RKO (cell line): ENCODE data around the gene ATP7B.

Experiments
- DNase-seq: peaks from one replicate; pipeline ENCODE4 v3.0.0-alpha.2; 2016; ENCODE audit warnings: low spot score

ATP7B gene

GRCh38 chr13:51950722-51951121 is 60.5 kb downstream of the ATP7B start:
- DNase-seq = no peak

- no peak for DNase-seq
Observed at GRCh38 chr13:51946163-51946669, 65.0 kb downstream of the ATP7B start.

- DNase-seq = no peak
Observed at GRCh38 chr13:51945149-51945548, 66.1 kb downstream of the ATP7B start.

GRCh38 chr13:51944428-51944827 is 66.8 kb downstream of the ATP7B start:
- DNase-seq = no peak

GRCh38 chr13:51943721-51944120 is 67.5 kb downstream of the ATP7B start:
- DNase-seq = no peak

GRCh38 chr13:51942189-51942588 is 69.1 kb downstream of the ATP7B start:
- no peak for DNase-seq

GRCh38 chr13:51938454-51938853 is 72.8 kb downstream of the ATP7B start:
- DNase-seq = no peak

GRCh38 chr13:51937320-51938290 is 73.6 kb downstream of the ATP7B start:
- no peak for DNase-seq

GRCh38 chr13:51935326-51936171 is 75.7 kb downstream of the ATP7B start:
- no peak for DNase-seq

GRCh38 chr13:51934461-51935087 is 76.7 kb downstream of the ATP7B start:
- DNase-seq = no peak

- no peak for DNase-seq
Observed at GRCh38 chr13:51933466-51934058, 77.7 kb downstream of the ATP7B start.

GRCh38 chr13:51932231-51932630 is 79.0 kb downstream of the ATP7B start:
- DNase-seq = no peak

- no peak for DNase-seq
Observed at GRCh38 chr13:51931606-51932005, 79.6 kb downstream of the ATP7B start.

- DNase-seq = no peak
Observed at GRCh38 chr13:51929699-51930098, 81.6 kb downstream of the ATP7B start.

- no peak for DNase-seq
Observed at GRCh38 chr13:51928231-51928630, 83.0 kb downstream of the ATP7B start.

- no peak for DNase-seq
Observed at GRCh38 chr13:51927129-51927528, 84.1 kb downstream of the ATP7B start.

- no peak for DNase-seq
Observed at GRCh38 chr13:51926528-51926885, 84.7 kb downstream of the ATP7B start.

GRCh38 chr13:51925865-51926527 is 85.3 kb downstream of the ATP7B start:
- DNase-seq = no peak

GRCh38 chr13:51924756-51925544 is 86.3 kb downstream of the ATP7B start:
- no peak for DNase-seq

- no peak for DNase-seq
Observed at GRCh38 chr13:51923983-51924539, 87.2 kb downstream of the ATP7B start.
